ENCODE data around the gene PGP. TPM values are rescaled to one million over a fixed set of nuclear protein-coding genes. Genes with fewer than 3 reads are reported as not detected.

PGP gene
- total RNA-seq, 1 experiment from 2014 or later, result 48.7 TPM

DNA sequence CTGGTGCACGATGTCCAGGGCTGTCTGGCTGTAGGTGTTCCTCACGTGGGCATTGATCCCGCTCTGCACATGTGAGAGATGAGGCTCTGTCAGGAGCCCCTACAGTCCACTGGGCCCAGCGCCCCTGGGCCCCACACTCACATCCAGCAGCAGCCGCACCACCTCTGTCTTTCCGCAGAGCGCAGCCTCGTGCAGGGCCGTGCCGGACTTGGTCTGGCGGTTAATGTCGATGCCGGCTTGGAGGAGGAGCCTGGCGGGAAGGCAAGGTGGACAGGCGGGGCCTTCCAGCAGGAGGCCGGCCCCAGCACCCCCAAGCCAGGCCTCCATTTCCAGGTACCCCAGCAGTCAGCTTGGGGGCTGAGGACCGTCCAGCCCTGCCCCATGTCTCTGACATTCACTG is 27.4 kb downstream of the PGP start:
- no peak for TF ChIP-seq REST (IDR thresholded peaks at IDR 0.05; ENCODE audit: insufficient read depth in 1 of 2, low read depth in 2 of 2, low read length in 1 of 2)
- Histone ChIP-seq H3K27ac (ENCODE audit: low read length) (no peak overlapping the region), H3K4me3 (ENCODE audit: low read depth in 2 of 2, low read length in 2 of 2) (no peak overlapping the region), H3K36me3 (ENCODE audit: control insufficient read depth, insufficient read depth, low read length) (no peaks in the 10 kb centered on the region), H3K4me1 (ENCODE audit: control insufficient read depth, insufficient read depth, low read length) (0 out of 2 replicates have a peak, but pooled peaks cover 5% of the 10 kb centered on the region), H3K27me3 (ENCODE audit: control insufficient read depth, insufficient read depth, low read length) (no peaks in the 10 kb centered on the region), H3K9me3 (ENCODE audit: control insufficient read depth, insufficient read depth, low read depth, low read length) (no peaks in the 10 kb centered on the region)
- no TSS peak for BruUV-seq (replicated peaks)
- intact Hi-C loops (cut with micrococcal nuclease; ENCODE audit: unreplicated experiment), result no loop called here
- in situ Hi-C loops (cut with HindIII; ENCODE audit: low pct_unique_long_range_greater_than_20kb, low sequenced_read_pairs), result no loop called here
- ATAC-seq (no peak), DNase-seq (ENCODE audit: low read depth, low spot score) (no peak)
- POLR2A ChIA-PET, result interaction anchor here (0.6 kb wide), 1 partner anchor 32 kb away, joined by 6 read pairs; the partner anchor contains the start of gene TRAF7
- CTCF ChIA-PET, result no interaction called here

DNA sequence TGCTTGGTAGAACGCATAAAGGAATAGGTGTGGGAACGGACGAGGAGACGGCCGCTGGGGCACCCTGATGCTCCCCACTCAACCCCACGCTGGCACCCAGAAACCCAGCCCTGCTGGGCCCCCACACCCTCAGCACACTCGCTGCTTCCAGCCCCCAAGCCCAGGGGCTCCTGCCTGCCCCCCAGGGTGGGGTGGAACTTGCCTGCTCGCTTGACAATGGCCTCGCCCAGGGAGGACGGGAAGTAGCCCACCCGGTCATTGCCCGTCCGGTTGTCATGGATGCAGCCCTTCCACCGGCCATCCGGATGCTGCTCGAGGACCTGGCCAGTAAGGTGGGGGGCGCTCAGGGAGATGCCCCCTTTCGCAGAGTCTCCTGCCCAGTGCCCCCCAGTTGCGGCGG is 28.1 kb downstream of the PGP start:
- H3K4me3 ChIP-seq (ENCODE audit: low read depth in 2 of 2, low read length in 2 of 2), result no peak overlapping the region
- ChIA-PET CTCF (no interaction called here), POLR2A (no interaction called here)
- intact Hi-C loops (cut with micrococcal nuclease; ENCODE audit: unreplicated experiment), result no loop called here
- ATAC-seq, result no peak
- in situ Hi-C loops (cut with HindIII; ENCODE audit: low pct_unique_long_range_greater_than_20kb, low sequenced_read_pairs), result no loop called here
- TF ChIP-seq REST (IDR thresholded peaks at IDR 0.05; ENCODE audit: insufficient read depth in 1 of 2, low read depth in 2 of 2, low read length in 1 of 2) (no peak), TCF7L2 (IDR thresholded peaks at IDR 0.05; ENCODE audit: low read depth, low read length) (no peak), POLR2AphosphoS5 (IDR thresholded peaks at IDR 0.05; ENCODE audit: low read depth, low read length) (no peak), CTCF (IDR thresholded peaks at IDR 0.05) (no peak), SIN3A (IDR thresholded peaks at IDR 0.05; ENCODE audit: borderline replicate concordance, insufficient read depth, low read depth, low read length) (no peak)
- 0 out of 2 replicates have a peak, but pooled peaks cover 5% of the 10 kb centered on the region for H3K4me1 ChIP-seq (ENCODE audit: control insufficient read depth, insufficient read depth, low read length)
- no peaks in the 10 kb centered on the region for H3K27me3 ChIP-seq (ENCODE audit: control insufficient read depth, insufficient read depth, low read length)
- no peak overlapping the region for H3K27ac ChIP-seq (ENCODE audit: low read length)
- DNase-seq (ENCODE audit: low read depth, low spot score), result no peak
- no peaks in the 10 kb centered on the region for H3K9me3 ChIP-seq (ENCODE audit: control insufficient read depth, insufficient read depth, low read depth, low read length)
- no TSS peak for BruUV-seq (replicated peaks)
- H3K36me3 ChIP-seq (ENCODE audit: control insufficient read depth, insufficient read depth, low read length), result no peaks in the 10 kb centered on the region
